Nephron progenitor cell (in vitro differentiated cells): Measurements from ENCODE around the gene MPHOSPH9.

Source experiments
- DNase-seq: peaks from one replicate; pipeline ENCODE4 v3.0.0; 2021
- H3K27ac Mint-ChIP-seq: 2 replicates; pipeline ENCODE4 v1.8.0; 2021; ENCODE audit warnings: mild to moderate bottlenecking, moderate library complexity, mixed read lengths
- H3K27me3 Mint-ChIP-seq: 2 replicates; pipeline ENCODE4 v1.8.0; 2021; ENCODE audit warnings: mild to moderate bottlenecking, low read depth, mixed read lengths; ENCODE audit not compliant: poor library complexity
- H3K36me3 Mint-ChIP-seq: 2 replicates; pipeline ENCODE4 v1.8.0; 2021; ENCODE audit warnings: low read depth, mixed read lengths
- H3K4me1 Mint-ChIP-seq: 2 replicates; pipeline ENCODE4 v1.8.0; 2021; ENCODE audit warnings: mixed read lengths
- H3K4me3 Mint-ChIP-seq: 2 replicates; pipeline ENCODE4 v1.8.0; 2021; ENCODE audit warnings: mild to moderate bottlenecking, moderate library complexity, mixed read lengths
- H3K9me3 Mint-ChIP-seq: 2 replicates; pipeline ENCODE4 v1.8.0; 2021; ENCODE audit warnings: mild to moderate bottlenecking, moderate library complexity, mixed read lengths
- TF ChIP-seq, protein P1 (sequence below): fragments of 200-600 bp; sonication (generic); IDR thresholded peaks from 2 replicates; pipeline ENCODE4 v1.5.0; 2021; ENCODE audit warnings: antibody characterized with exemption

MPHOSPH9 gene

GRCh38 chr12:123121670-123122069 lies 111.3 kb downstream of the MPHOSPH9 start:
- H3K27ac Mint-ChIP-seq, result no peak overlapping the region
- DNase-seq, result no peak
- TF ChIP-seq, protein P1, sequence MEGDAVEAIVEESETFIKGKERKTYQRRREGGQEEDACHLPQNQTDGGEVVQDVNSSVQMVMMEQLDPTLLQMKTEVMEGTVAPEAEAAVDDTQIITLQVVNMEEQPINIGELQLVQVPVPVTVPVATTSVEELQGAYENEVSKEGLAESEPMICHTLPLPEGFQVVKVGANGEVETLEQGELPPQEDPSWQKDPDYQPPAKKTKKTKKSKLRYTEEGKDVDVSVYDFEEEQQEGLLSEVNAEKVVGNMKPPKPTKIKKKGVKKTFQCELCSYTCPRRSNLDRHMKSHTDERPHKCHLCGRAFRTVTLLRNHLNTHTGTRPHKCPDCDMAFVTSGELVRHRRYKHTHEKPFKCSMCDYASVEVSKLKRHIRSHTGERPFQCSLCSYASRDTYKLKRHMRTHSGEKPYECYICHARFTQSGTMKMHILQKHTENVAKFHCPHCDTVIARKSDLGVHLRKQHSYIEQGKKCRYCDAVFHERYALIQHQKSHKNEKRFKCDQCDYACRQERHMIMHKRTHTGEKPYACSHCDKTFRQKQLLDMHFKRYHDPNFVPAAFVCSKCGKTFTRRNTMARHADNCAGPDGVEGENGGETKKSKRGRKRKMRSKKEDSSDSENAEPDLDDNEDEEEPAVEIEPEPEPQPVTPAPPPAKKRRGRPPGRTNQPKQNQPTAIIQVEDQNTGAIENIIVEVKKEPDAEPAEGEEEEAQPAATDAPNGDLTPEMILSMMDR, result no peak
- no peaks in the 10 kb centered on the region for H3K9me3 Mint-ChIP-seq
- H3K4me3 Mint-ChIP-seq, result no peak overlapping the region
- no peaks in the 10 kb centered on the region for H3K36me3 Mint-ChIP-seq
- peaks cover 25% of the 10 kb centered on the region for H3K4me1 Mint-ChIP-seq
- H3K27me3 Mint-ChIP-seq, result peaks cover 5% of the 10 kb centered on the region

- TF ChIP-seq, protein P1, result no peak
- Mint-ChIP-seq H3K9me3 (no peaks in the 10 kb centered on the region), H3K4me3 (no peak overlapping the region), H3K27me3 (peaks cover 5% of the 10 kb centered on the region), H3K4me1 (peaks cover 22% of the 10 kb centered on the region), H3K36me3 (no peaks in the 10 kb centered on the region), H3K27ac (no peak overlapping the region)
- DNase-seq, result no peak
Measured at GRCh38 chr12:123120452-123121166, 112.3 kb downstream of the MPHOSPH9 start.

- Mint-ChIP-seq H3K27me3 (peaks cover 5% of the 10 kb centered on the region), H3K4me3 (no peak overlapping the region), H3K27ac (no peak overlapping the region), H3K36me3 (no peaks in the 10 kb centered on the region), H3K9me3 (no peaks in the 10 kb centered on the region), H3K4me1 (peaks cover 30% of the 10 kb centered on the region)
- TF ChIP-seq, protein P1, result no peak
- no peak for DNase-seq
Measured at GRCh38 chr12:123119808-123120207, 113.1 kb downstream of the MPHOSPH9 start.

DNA sequence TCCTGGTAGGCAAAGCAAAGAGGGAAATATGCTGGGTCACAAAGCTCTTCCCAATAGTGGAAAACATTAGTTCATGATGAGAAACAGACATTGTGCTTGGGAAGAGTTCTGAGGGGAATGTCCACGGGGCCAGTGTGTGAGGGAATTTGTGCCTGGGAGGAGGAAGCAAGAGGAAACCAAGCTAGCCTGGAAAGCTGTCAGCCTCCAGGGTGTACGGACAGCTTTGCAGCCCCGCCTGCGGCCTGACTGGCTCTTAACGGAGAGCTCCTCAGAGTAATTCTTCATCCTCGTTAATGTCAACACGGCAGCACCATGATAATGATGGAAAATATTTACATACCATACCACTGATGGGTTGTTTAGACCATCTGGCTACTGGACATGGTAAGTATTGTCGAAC lies 114.4 kb downstream of the MPHOSPH9 start:
- H3K27ac Mint-ChIP-seq, result no peak overlapping the region
- H3K4me1 Mint-ChIP-seq, result peaks cover 40% of the 10 kb centered on the region
- TF ChIP-seq, protein P1, result no peak
- peaks cover 5% of the 10 kb centered on the region for H3K27me3 Mint-ChIP-seq
- no peak for DNase-seq
- no peak overlapping the region for H3K4me3 Mint-ChIP-seq
- no peaks in the 10 kb centered on the region for H3K36me3 Mint-ChIP-seq
- H3K9me3 Mint-ChIP-seq, result no peaks in the 10 kb centered on the region

DNA sequence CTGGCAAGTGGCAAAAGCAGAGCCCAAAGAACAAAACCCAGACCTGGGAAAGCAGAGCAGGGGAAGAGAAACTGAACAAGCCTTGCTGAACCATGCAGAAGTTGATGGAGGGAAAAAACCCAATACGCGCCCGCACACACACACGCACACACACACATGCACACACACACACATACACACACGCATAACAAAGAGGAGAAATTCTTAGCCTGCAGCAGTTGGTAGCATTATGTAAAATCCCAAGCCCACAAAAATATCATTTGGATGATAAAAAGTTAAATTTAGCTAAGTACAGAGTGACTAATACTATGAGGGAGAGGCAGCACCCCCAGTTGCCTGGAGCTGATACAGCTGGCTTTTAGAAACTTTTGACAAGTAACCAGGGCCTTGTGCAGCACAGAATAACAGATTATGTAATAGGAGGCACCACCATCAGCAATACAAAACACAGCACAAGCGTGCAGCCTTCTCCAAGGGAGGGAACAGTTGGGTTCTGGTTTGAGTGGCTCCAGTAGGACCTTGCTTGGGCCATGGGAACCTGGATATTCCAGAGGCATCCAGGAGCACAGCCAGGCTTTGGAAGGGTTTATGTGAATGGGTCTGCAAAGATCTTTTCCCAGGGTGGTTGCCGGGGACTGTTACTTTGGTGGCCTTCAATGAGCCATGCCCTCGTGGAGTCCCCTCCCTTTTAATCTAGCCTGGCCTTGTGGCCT lies 117.4 kb downstream of the MPHOSPH9 start:
- Mint-ChIP-seq H3K4me3 (no peak overlapping the region), H3K9me3 (no peaks in the 10 kb centered on the region), H3K36me3 (no peaks in the 10 kb centered on the region), H3K27ac (peak overlapping the region; percentile 24), H3K27me3 (peaks cover 5% of the 10 kb centered on the region), H3K4me1 (peaks cover 52% of the 10 kb centered on the region)
- TF ChIP-seq, protein P1, result no peak
- no peak for DNase-seq
